Measurements from ENCODE around the gene B9D1. TPM values are rescaled to one million over a fixed set of nuclear protein-coding genes. Genes with fewer than 3 reads are reported as not detected.

Gene B9D1
- total and polyA plus RNA-seq, 9 of the 15 experiments (the other 6 are each of a cell fraction or from before 2014, with no cell fraction given) = 8.9 to 28.0 (median 17.9) TPM

DNA sequence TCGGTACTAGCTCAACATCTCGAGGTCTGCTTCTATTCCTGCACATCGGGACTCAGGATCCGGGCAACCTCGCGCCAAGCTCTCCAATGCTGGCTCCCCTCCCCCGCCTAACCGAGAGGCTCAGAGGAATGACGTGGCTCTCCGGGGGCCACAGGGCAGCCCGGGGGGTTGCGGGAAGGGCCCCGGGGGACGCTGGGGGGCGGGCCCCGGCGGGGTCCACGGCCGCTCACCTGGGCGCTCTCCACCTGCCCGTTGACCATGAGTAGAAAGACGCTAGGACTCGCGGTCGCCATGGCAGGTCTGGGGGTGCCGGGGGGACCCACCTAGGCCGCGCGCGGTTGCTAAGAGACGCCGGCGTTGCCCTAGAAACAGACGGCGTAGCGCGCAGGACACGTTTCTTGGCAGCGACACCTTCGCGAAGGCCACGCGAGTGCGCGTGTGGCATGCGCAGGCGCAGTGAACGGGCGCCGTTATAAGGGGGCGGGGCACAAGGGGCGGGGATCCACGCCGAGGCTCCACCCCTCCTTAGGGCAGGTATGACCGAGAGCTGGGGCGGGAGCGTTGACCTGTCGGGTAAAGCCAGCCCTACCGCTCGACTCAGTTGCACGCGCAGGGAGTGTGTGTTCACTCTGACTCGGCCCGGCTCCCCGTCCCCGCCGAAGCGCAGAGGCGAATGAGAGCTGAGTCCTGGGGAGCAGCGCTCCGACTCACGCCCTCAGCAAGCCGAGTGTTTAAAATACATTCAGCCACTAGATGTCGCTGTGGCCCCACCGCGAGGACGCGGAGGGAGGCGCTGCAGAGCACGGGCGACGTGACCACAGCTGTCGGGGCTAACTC, at the start of gene B9D1 (continued):
- TF ChIP-seq EP400 (IDR thresholded peaks at IDR 0.05) (peak; percentile 84), RB1 (IDR thresholded peaks at IDR 0.05; ENCODE audit: low read depth) (peak; percentile 46; the same call in 1 of the 2 replicates), POLR2G (IDR thresholded peaks at IDR 0.05; ENCODE audit: low read depth, low read length) (peak; percentile 74), KLF13 (tag; IDR thresholded peaks at IDR 0.05; ENCODE audit: borderline replicate concordance, low read depth) (0 out of 2 replicates have a peak, but pooled peaks have one; percentile 22), STAG1 (CRISPR knock-in tag; IDR thresholded peaks at IDR 0.05; ENCODE audit: borderline replicate concordance) (peak; percentile 77; the same call in 1 of the 2 replicates), ZZZ3 (IDR thresholded peaks at IDR 0.05) (no peak), ZFP36 (IDR thresholded peaks at IDR 0.05; ENCODE audit: low read depth, low read length, partially characterized antibody) (peak; percentile 23), ETV5 (CRISPR knock-in tag; IDR thresholded peaks at IDR 0.05; ENCODE audit: low read depth) (0 out of 2 replicates have a peak, but pooled peaks have one; percentile 1), ATF7 (IDR thresholded peaks at IDR 0.05) (0 out of 2 replicates have a peak, but pooled peaks have one; percentile 48), SMARCB1 (IDR thresholded peaks at IDR 0.05; ENCODE audit: insufficient read length, low read depth) (no peak), PHF8 (IDR thresholded peaks at IDR 0.05; ENCODE audit: borderline replicate concordance, low read length) (peak; percentile 54; the same call in 1 of the 2 replicates), POLR2AphosphoS2 (IDR thresholded peaks at IDR 0.05; ENCODE audit: low read length) (no peak), ZBTB7A (IDR thresholded peaks at IDR 0.05; ENCODE audit: borderline replicate concordance, control insufficient read depth, low read depth, low read length) (peak; percentile 40; the same call in 1 of the 2 replicates), SIN3B (IDR thresholded peaks at IDR 0.05; ENCODE audit: low read depth) (peak; percentile 58; the same call in 1 of the 2 replicates), DPF2 (IDR thresholded peaks at IDR 0.05) (no peak), SIN3A (IDR thresholded peaks at IDR 0.05; ENCODE audit: borderline replicate concordance in 2 of 2, control insufficient read depth in 1 of 2, low read depth in 2 of 2, low read length in 2 of 2) (peak in 1 of 2 experiments; percentile 66; a peak in 2 of 4 replicates), SAFB (IDR thresholded peaks at IDR 0.05; ENCODE audit: borderline replicate concordance, low read depth, low read length) (peak; percentile 72), FOSL1 (tag; conservative IDR thresholded peaks at IDR 0.05) (peak; percentile 46; the same call in 1 of the 2 replicates)
- TF ChIP-seq, protein P1, sequence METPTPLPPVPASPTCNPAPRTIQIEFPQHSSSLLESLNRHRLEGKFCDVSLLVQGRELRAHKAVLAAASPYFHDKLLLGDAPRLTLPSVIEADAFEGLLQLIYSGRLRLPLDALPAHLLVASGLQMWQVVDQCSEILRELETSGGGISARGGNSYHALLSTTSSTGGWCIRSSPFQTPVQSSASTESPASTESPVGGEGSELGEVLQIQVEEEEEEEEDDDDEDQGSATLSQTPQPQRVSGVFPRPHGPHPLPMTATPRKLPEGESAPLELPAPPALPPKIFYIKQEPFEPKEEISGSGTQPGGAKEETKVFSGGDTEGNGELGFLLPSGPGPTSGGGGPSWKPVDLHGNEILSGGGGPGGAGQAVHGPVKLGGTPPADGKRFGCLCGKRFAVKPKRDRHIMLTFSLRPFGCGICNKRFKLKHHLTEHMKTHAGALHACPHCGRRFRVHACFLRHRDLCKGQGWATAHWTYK (CRISPR knock-in tag; IDR thresholded peaks at IDR 0.05) = peak; percentile 27; the same call in 1 of the 2 replicates
- TF ChIP-seq, protein P2, sequence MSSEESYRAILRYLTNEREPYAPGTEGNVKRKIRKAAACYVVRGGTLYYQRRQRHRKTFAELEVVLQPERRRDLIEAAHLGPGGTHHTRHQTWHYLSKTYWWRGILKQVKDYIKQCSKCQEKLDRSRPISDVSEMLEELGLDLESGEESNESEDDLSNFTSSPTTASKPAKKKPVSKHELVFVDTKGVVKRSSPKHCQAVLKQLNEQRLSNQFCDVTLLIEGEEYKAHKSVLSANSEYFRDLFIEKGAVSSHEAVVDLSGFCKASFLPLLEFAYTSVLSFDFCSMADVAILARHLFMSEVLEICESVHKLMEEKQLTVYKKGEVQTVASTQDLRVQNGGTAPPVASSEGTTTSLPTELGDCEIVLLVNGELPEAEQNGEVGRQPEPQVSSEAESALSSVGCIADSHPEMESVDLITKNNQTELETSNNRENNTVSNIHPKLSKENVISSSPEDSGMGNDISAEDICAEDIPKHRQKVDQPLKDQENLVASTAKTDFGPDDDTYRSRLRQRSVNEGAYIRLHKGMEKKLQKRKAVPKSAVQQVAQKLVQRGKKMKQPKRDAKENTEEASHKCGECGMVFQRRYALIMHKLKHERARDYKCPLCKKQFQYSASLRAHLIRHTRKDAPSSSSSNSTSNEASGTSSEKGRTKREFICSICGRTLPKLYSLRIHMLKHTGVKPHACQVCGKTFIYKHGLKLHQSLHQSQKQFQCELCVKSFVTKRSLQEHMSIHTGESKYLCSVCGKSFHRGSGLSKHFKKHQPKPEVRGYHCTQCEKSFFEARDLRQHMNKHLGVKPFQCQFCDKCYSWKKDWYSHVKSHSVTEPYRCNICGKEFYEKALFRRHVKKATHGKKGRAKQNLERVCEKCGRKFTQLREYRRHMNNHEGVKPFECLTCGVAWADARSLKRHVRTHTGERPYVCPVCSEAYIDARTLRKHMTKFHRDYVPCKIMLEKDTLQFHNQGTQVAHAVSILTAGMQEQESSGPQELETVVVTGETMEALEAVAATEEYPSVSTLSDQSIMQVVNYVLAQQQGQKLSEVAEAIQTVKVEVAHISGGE (CRISPR knock-in tag; IDR thresholded peaks at IDR 0.05) = 0 out of 6 replicates have a peak, but pooled peaks of 1 of the 3 experiments have one; percentile 18
- TF ChIP-seq, protein P3, sequence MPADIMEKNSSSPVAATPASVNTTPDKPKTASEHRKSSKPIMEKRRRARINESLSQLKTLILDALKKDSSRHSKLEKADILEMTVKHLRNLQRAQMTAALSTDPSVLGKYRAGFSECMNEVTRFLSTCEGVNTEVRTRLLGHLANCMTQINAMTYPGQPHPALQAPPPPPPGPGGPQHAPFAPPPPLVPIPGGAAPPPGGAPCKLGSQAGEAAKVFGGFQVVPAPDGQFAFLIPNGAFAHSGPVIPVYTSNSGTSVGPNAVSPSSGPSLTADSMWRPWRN (IDR thresholded peaks at IDR 0.05; ENCODE audit: low read depth) = peak; percentile 77

All from K562 (cell line).